HG03097 (cell line): ENCODE results near the gene PTPRN2.

ENCODE experiments used
- ATAC-seq: cut with Tn5 transposase; IDR thresholded peaks from one replicate; pipeline ENCODE4 v1.9.1; 2021; ENCODE audit not compliant: unreplicated experiment, low FRiP score

The PTPRN2 gene

DNA sequence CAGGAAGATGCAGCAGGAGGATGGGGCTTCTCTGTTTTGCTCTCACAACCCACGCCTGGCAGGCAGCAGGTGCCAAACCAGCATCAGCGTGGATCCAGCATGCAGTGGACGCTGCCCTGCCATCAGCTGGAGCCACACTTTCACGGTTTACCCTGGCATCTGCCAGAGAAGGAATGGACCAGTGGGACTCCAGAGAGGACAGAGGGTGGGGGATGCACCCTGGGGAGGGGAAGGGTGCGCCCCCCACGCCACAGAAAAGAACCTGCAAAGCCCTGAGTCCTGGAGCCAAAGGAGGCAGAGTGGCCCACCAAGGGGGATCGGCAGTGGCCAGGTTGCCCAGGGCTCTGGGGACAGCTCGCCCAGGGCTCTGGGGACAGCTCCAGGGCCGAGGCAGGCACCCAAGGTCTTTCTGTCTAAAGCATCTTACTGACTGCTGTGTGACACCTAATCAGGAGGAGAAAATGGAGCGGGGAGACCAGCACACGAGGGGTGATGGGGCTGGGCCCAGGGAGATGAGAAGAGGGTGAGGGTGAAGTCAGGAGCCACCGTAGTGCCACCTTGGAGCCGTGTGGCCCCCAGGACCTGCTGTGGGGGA is 1025.7 kb downstream of the PTPRN2 start:
- no peak for ATAC-seq

DNA sequence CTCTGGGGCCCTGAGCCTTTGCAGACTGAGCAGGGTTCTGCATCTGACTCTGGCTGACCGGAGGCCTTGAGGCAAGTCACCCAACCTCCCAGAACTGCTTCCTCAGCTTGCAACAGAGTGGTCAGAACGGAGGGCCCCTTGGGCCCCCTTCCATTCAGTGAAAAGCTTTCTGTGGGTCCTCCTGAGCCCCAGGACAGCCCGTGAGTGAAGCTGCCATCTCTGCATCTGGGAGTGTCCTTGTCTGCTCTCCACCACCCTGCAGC is 1026.2 kb downstream of the PTPRN2 start:
- no peak for ATAC-seq

DNA sequence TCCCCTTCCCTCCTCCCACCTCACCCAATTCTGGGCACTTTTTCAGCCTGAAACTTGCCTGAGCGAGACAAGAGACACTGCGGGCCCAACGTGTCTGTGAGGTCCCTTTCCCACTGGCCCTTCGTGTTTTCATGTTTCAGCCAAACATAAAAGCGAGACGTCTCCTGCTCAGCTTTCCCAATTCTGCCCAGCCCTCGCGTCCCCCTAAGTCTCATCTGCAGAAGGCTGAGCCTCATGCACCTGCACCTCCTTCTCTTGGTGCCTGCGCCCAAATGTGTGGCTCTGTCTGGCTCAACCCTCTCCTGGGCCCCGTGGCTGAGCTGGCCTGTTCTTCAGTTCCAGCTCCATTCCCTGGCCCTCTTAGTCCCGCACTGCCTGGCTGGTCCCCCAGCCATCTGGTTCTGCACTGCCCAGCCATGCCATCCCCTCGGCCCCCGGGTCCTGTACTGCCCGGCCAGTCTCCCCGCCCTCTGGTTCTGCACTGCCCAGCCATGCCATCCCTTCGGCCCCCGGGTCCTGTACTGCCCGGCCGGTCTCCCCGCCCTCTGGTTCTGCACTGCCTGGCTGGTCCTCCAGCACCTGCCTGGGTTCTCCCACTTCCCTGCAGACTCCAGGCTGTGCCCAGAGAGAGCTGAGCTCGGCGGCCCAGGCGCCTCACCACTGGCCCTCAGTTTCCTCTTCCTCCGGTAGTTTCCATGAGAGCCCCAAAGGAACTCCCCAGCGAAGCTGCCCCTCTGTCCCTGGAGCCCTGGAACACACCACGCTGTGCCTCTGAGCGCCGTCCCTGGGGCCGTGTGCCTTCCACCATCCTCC is 1026.7 kb downstream of the PTPRN2 start:
- no peak for ATAC-seq

DNA sequence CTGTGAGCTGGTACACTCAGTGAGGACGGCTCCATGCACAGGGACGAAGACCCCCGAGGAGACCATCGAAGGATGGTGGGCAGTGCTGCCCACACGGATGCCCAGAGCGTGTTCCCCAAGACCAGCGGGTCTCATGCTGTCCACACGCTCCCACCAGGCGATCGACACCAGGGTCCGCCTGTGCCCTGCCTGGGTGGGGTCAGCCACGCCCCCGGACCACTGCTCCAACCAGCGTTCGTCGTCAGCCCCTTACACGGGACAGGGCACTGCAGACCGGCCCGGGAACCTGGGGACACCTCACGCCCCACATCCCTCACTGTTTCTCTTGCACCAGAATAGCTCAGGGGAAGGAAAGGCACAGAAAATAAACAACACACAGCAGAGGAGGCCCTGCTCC is 1027.4 kb downstream of the PTPRN2 start:
- no peak for ATAC-seq

- no peak for ATAC-seq
Observed at GRCh38 chr7:157559596-157560257, 1027.9 kb downstream of the PTPRN2 start.

DNA sequence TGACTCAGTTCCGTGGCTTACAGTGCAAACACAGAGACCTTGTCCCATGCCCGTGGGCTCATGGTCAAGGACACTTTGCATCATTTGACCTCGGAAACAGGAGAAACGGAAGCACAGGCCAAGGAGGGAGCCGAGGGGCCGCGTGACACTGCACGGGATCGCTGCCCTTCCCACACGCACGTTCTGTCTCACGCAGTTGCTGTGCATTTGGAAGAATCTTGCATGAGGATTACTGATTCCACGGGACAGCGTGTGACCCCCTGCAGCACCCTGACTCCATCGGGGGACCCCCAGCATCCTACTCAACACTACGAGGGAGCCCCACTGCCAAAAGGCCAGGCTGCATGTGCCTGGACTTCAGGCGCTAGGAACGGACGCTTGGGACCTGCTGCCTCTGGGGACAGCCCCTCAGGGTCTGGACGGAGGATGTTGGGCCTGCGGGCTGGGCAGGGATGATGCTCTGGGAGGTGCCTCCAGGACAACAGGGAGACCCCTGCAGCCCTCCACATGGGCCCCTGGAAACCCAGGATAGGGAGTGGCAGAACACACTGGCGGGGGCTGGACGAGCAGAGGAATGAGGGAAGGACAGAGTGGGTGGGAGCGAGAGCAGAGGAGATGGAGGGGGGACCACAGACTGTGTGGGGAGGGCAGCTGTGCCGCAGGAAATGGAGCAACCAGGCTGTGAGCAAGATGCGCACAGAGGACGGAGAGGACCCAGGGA is 1028.6 kb downstream of the PTPRN2 start:
- no peak for ATAC-seq

GRCh38 chr7:157558516-157558874 is 1029.1 kb downstream of the PTPRN2 start:
- ATAC-seq = no peak

- no peak for ATAC-seq
Observed at GRCh38 chr7:157558061-157558460, 1029.6 kb downstream of the PTPRN2 start.

- ATAC-seq = no peak
Observed at GRCh38 chr7:157557263-157557662, 1030.4 kb downstream of the PTPRN2 start.

DNA sequence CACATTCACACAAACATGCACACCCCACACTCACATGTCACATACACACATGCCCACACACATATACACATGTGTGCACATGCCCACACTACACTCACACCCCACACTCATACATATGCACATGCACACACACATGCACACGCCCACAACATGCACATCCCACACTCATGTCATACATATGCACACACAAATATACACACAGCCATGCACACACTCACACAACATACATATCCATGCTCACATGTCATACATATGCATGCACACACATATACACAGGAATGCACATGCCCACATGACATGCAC is 1031.0 kb downstream of the PTPRN2 start:
- no peak for ATAC-seq

DNA sequence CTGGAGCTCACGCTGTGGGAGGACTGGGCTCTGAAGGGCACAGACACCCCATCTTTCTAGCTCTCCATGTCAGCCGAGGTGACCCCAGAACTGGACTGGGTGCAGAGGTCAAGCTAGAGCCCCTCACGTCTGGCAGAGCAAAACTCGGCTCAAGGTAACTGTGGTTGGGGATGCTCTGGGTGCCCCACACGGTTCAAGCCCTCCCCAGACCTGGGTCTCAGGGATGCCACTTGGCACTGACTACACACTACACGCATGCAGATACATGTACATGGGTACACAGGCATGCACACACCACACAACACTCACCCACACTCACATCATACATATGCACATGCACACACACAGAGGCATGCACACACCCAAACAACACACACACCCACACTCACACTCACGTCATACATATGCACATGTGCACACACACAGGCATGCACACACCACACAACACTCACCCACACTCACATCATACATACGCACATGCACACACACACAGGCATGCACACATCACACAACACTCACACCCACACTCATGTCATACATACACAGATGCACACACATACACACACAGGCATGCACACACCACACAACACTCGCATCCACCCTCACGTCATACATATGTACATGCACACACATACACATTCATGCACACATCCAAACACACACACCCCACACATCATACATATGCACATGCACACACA is 1031.5 kb downstream of the PTPRN2 start:
- no peak for ATAC-seq

DNA sequence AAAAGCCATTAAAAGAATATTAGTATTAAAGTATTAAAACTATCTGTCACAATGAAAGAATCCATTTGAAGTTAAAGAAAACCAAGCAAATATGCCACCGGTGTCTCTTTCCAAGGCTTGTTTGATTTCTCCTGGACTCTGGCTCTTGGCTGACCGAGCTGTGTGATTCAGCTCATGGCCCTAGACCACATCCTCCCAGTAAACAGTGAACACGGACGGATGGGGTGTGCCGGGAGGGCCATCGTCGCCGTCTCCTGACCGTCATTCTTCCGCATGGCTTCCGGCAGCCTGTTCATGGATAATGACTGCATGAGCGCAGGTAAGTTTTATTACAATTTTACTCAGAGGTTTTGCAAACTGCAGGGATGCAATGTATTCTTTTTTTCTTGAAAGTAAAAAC is 1032.3 kb downstream of the PTPRN2 start:
- no peak for ATAC-seq

DNA sequence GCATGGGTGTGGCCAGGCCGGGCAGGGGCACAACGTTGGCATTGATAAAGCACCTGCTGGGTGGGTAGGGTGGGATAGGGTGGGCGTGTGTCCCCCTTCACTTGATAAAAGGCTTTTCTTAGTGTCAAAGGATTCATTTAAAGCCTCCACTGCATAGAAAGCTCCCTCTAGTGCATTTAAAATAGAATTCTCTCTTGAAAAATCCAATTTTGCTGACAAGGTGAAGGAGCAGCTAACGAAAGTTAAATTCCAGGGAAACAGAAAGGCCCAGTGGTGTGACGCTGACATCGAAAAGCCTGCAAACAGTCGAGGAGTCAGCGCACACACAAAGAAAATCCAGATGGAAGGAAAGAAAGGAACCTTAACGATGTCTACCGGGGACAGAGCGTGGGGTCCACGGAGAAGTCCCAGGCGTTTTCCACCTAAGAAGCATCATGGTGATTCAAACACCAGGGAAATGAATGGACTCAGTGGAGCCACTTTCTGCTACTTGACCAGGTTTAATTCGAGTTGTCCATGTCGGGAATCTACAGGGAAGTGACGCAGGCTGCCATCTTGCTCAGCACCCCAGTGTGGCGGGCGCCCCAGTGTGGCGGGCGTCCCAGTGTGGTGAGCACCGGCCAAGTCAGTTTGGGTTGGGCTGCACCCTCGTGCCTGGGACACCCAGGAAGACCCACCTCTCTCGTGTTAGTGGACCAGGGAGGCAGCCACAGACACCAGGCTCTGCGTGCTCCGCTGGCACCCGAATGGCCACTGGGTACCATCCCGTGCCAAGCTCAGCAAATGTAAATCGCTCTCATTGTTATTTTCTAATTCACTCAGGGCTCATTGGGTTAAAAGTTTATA is 1033.0 kb downstream of the PTPRN2 start:
- ATAC-seq = no peak

GRCh38 chr7:157553256-157553655 is 1034.4 kb downstream of the PTPRN2 start:
- ATAC-seq = no peak

DNA sequence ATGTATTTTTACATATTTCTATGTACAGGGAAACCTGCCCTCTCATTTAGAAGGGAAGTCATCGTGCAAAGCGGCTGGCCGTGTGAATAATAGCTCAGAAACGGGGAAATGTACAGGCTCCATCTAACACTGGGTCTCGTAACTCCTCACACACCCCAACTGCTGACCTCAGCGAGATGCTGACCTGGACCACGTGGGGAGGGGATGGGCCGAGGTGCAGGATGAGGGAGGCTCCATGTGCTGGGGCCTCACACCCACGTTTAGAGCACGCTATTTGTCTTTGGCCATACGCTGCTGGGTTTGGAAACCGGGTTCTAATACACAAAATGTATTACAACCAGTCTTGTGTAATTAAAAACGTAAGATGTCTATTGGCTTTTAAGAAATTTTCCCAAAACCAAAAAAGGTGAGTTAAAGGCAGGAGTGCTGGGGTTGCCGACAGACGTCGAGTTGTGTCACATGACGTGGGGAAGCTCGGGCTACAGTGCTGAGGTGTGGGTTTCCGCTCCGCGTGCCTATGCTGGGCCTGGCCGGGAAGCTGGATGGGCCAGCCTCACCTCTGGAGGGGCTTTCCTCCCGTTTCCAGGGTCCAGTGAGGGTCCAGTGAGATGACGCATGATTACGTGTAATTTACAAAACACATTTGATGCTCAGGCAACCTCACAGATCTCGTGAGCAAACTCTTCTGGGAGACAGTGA is 1035.2 kb downstream of the PTPRN2 start:
- no peak for ATAC-seq

DNA sequence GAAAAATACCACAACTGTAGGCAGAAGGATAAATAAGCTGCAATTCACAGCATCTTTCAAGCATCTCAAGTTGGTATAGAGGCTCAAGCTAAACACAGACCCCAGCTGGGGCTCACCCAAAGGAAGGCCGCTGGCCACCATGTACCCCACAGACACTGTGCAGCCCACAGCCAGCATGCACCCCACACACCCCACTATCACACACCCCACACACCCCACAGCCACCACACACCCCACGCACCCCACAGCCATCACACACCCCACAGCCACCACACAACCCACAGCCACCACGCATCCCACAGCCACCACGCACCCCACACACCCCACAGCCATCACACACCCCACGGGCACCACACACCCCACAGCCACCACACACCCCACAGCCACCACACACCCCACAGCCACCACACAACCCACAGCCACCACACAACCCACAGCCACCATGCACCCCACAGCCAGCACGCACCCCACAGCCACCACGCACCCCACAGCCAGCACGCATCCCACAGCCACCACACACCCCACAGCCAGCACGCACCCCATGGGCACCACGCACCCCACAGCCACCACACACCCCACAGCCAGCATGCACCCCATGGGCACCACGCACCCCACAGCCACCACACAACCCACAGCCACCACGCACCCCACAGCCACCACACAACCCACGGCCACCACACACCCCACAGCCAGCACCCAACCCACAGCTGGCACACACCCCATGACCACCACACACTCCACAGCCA is 1036.1 kb downstream of the PTPRN2 start:
- no peak for ATAC-seq

DNA sequence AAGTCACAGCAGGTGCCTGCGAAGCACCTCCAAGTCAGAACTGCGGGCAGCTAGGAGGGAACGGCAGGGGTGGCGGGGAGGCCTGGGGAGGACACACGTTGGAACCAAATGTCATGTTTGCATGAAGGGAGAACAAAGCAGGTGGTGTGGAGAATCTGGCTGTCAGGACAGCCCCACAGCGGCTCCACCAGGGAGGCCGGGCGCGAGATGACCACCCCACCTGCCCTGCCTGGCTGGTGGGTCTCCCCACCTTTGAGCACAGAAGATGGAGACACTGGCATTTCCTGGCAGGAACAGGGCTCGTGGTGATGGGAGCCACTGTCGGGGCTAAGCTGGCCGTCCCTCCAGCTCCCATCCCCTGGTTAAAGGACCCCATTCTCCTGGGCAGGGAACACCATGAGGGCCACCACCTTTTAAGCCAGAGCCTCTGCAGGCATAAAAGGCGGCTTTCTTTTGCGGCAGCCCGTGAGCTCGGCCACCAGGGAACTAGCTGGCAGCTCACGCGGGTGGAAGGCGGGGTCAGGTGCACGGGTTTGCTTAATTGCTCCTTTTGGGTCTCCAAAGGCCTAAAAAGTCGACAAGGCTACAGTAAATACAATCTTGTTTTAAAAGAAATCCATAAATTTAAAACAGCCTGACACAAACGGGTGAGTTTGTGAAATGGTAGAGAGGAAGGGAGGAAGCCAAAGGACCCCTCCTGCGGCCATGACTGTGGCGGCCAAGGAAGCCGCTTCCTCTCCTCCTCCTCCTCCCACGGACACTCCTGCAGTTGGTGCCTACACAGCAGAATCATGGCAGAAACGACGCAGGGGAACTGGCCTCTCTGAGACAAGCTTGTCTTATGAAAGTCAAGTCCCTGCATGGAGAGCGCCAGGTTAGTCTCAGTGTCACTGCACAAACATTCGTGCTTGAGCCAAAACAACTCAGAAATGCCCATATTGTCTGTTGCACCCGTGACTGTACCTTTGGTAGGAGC is 1037.0 kb downstream of the PTPRN2 start:
- ATAC-seq = no peak
